Middle frontal gyrus (tissue), 1 donor: ENCODE data around the gene DHFR.

Experiments
- DNase-seq: peaks from one replicate; pipeline ENCODE4 v3.0.0-alpha.2; 2015; ENCODE audit warnings: low spot score; ENCODE audit errors: extremely low spot score

DHFR gene

GRCh38 chr5:80655231-80655774, 520 bp upstream of the DHFR start:
- no peak for DNase-seq

GRCh38 chr5:80654054-80654390, 761 bp downstream of the DHFR start:
- DNase-seq: no peak

- no peak for DNase-seq
Observed at GRCh38 chr5:80653502-80653901, 1.3 kb downstream of the DHFR start.

- no peak for DNase-seq
Observed at GRCh38 chr5:80646926-80647325, 7.9 kb downstream of the DHFR start.

- no peak for DNase-seq
Observed at GRCh38 chr5:80644900-80645299, 9.9 kb downstream of the DHFR start.

GRCh38 chr5:80641353-80641752, 13.4 kb downstream of the DHFR start:
- DNase-seq: no peak

GRCh38 chr5:80634193-80634592, 20.6 kb downstream of the DHFR start:
- no peak for DNase-seq

- DNase-seq: no peak
Observed at GRCh38 chr5:80632700-80633099, 22.1 kb downstream of the DHFR start.

- no peak for DNase-seq
Observed at GRCh38 chr5:80631278-80632259, 23.2 kb downstream of the DHFR start.

GRCh38 chr5:80629281-80629680, 25.5 kb downstream of the DHFR start:
- DNase-seq: no peak

GRCh38 chr5:80625230-80625629, 29.6 kb downstream of the DHFR start:
- no peak for DNase-seq

GRCh38 chr5:80623999-80624398, 30.8 kb downstream of the DHFR start:
- no peak for DNase-seq

GRCh38 chr5:80622756-80623155, 32.0 kb downstream of the DHFR start:
- DNase-seq: no peak

- DNase-seq: no peak
Observed at GRCh38 chr5:80620211-80620610, 34.6 kb downstream of the DHFR start.

GRCh38 chr5:80619086-80619485, 35.7 kb downstream of the DHFR start:
- DNase-seq: no peak

- no peak for DNase-seq
Observed at GRCh38 chr5:80618438-80618837, 36.3 kb downstream of the DHFR start.

- no peak for DNase-seq
Observed at GRCh38 chr5:80615266-80615914, 39.4 kb downstream of the DHFR start.

GRCh38 chr5:80609692-80610091, 45.1 kb downstream of the DHFR start:
- no peak for DNase-seq

GRCh38 chr5:80608731-80609130, 46.1 kb downstream of the DHFR start:
- no peak for DNase-seq

GRCh38 chr5:80607832-80608231, 47.0 kb downstream of the DHFR start:
- no peak for DNase-seq

GRCh38 chr5:80607343-80607742, 47.4 kb downstream of the DHFR start:
- no peak for DNase-seq

GRCh38 chr5:80600943-80601693, 53.7 kb downstream of the DHFR start:
- DNase-seq: no peak
